HEK293 (cell line): ENCODE results near the gene UBAC2.

Experiments
- CTCF ChIA-PET: fragments of 350-600 bp; formaldehyde crosslinking; extraction: SDS; loops from one replicate; lab custom pipeline; 2021; ENCODE audit warnings: antibody characterized with exemption; lab: Yijun Ruan, JAX
- POLR2A ChIA-PET: fragments of 300-600 bp; formaldehyde crosslinking; extraction: SDS; loops from one replicate; lab custom pipeline; 2020; ENCODE audit warnings: antibody characterized with exemption, inconsistent platforms; lab: Yijun Ruan, JAX
- H3K27ac ChIP-seq: fragments of 200-500 bp; sonication (Bioruptor generic); 2 replicates; pipeline ENCODE4 v1.5.1; 2014; ENCODE audit warnings: low read depth, low read length, control low read depth, inconsistent platforms; ENCODE audit errors: extremely low read depth
- H3K36me3 ChIP-seq, 2 experiments: fragments of 200-500 bp in 1 of 2; sonication (Bioruptor generic) in 1 of 2; 1 replicate in 1 of 2; 2 replicates in 1 of 2; pipeline ENCODE4 v1.5.1; 2014 to 2017; ENCODE audit warnings: inconsistent platforms in 2 of 2, low read length in 2 of 2; ENCODE audit not compliant: control insufficient read depth in 2 of 2, insufficient read depth in 1 of 2
- H3K4me1 ChIP-seq: fragments of 200-500 bp; sonication (Bioruptor generic); 2 replicates; pipeline ENCODE4 v1.5.1; 2014; ENCODE audit warnings: mild to moderate bottlenecking, low read length, inconsistent platforms; ENCODE audit not compliant: control insufficient read depth, insufficient read depth
- H3K4me3 ChIP-seq: 2 replicates; pipeline ENCODE4 v1.5.1; 2011; ENCODE audit warnings: low read depth, mild to moderate bottlenecking, control low read depth, low read length, moderate library complexity
- H3K9me3 ChIP-seq: fragments of 200-500 bp; sonication (Bioruptor generic); 2 replicates; pipeline ENCODE4 v1.5.1; 2014; ENCODE audit warnings: low read depth, low read length, inconsistent platforms; ENCODE audit not compliant: control insufficient read depth, insufficient read depth
- ATF2 ChIP-seq: fragments of 450-650 bp; formaldehyde crosslinking; IDR thresholded peaks from 2 replicates; pipeline ENCODE4 v1.5.1; 2016; ENCODE audit warnings: missing biosample characterization, missing genetic modification characterization, low read depth
- MEIS1 ChIP-seq: sonication (generic); formaldehyde crosslinking; IDR thresholded peaks from 2 replicates; pipeline ENCODE4 v1.8.1; 2022; ENCODE audit warnings: missing genetic modification reagents, mild to moderate bottlenecking, borderline replicate concordance
- SP3 ChIP-seq: fragments of 450-650 bp; formaldehyde crosslinking; IDR thresholded peaks from 2 replicates; pipeline ENCODE4 v1.5.1; 2016; ENCODE audit warnings: missing biosample characterization, missing genetic modification characterization
- ZBTB1 ChIP-seq: fragments of 450-650 bp; formaldehyde crosslinking; IDR thresholded peaks from 2 replicates; pipeline ENCODE4 v1.5.1; 2016; ENCODE audit warnings: missing biosample characterization, missing genetic modification characterization
- ZBTB10 ChIP-seq: fragments of 450-650 bp; formaldehyde crosslinking; IDR thresholded peaks from 2 replicates; pipeline ENCODE4 v1.5.1; 2016; ENCODE audit warnings: missing biosample characterization, missing genetic modification characterization
- ZNF157 ChIP-seq: fragments of 450-650 bp; formaldehyde crosslinking; IDR thresholded peaks from 2 replicates; pipeline ENCODE4 v1.5.1; 2016; ENCODE audit warnings: missing biosample characterization, missing genetic modification characterization
- ZNF184 ChIP-seq: fragments of 450-650 bp; IDR thresholded peaks from 2 replicates; pipeline ENCODE4 v1.5.1; 2018; ENCODE audit warnings: missing biosample characterization, mild to moderate bottlenecking, missing genetic modification characterization
- ZNF221 ChIP-seq: fragments of 450-650 bp; formaldehyde crosslinking; IDR thresholded peaks from 2 replicates; pipeline ENCODE4 v1.5.1; 2017; ENCODE audit warnings: missing biosample characterization, missing genetic modification characterization, borderline replicate concordance
- ZNF398 ChIP-seq: fragments of 450-650 bp; formaldehyde crosslinking; IDR thresholded peaks from 2 replicates; pipeline ENCODE4 v1.5.1; 2017; ENCODE audit warnings: missing biosample characterization, missing genetic modification characterization
- ZNF48 ChIP-seq: fragments of 450-650 bp; formaldehyde crosslinking; IDR thresholded peaks from 2 replicates; pipeline ENCODE4 v1.5.1; 2016; ENCODE audit warnings: missing biosample characterization, missing genetic modification characterization
- ZNF521 ChIP-seq: fragments of 450-650 bp; formaldehyde crosslinking; IDR thresholded peaks from 2 replicates; pipeline ENCODE4 v1.5.1; 2017; ENCODE audit warnings: missing biosample characterization, mild to moderate bottlenecking, missing genetic modification characterization
- ZNF621 ChIP-seq: fragments of 450-650 bp; formaldehyde crosslinking; IDR thresholded peaks from 2 replicates; pipeline ENCODE4 v1.5.1; 2017; ENCODE audit warnings: missing biosample characterization, missing genetic modification characterization
- ZNF701 ChIP-seq: fragments of 450-650 bp; formaldehyde crosslinking; IDR thresholded peaks from 2 replicates; pipeline ENCODE4 v1.5.1; 2016; ENCODE audit warnings: missing biosample characterization, missing genetic modification characterization
- ZNF707 ChIP-seq: fragments of 450-650 bp; formaldehyde crosslinking; IDR thresholded peaks from 2 replicates; pipeline ENCODE4 v1.5.1; 2016; ENCODE audit warnings: missing biosample characterization, missing genetic modification characterization
- ZNF768 ChIP-seq: fragments of 450-650 bp; formaldehyde crosslinking; IDR thresholded peaks from 2 replicates; pipeline ENCODE4 v1.5.1; 2018; ENCODE audit warnings: missing biosample characterization, mild to moderate bottlenecking, missing genetic modification characterization
- ZNF837 ChIP-seq: fragments of 450-650 bp; formaldehyde crosslinking; IDR thresholded peaks from 2 replicates; pipeline ENCODE4 v1.5.1; 2016; ENCODE audit warnings: missing biosample characterization, missing genetic modification characterization
- TF ChIP-seq, protein P1 (sequence below): fragments of 450-650 bp; formaldehyde crosslinking; IDR thresholded peaks from 2 replicates; pipeline ENCODE4 v1.5.1; 2017; ENCODE audit warnings: missing biosample characterization, missing genetic modification characterization
- TF ChIP-seq, protein P2 (sequence below): fragments of 450-650 bp; formaldehyde crosslinking; IDR thresholded peaks from 2 replicates; pipeline ENCODE4 v1.5.1; 2016; ENCODE audit warnings: missing biosample characterization, missing genetic modification characterization
- TF ChIP-seq, protein P3 (sequence below): fragments of 450-650 bp; formaldehyde crosslinking; IDR thresholded peaks from 2 replicates; pipeline ENCODE4 v1.5.1; 2016; ENCODE audit warnings: missing biosample characterization, missing genetic modification characterization

Gene UBAC2

DNA sequence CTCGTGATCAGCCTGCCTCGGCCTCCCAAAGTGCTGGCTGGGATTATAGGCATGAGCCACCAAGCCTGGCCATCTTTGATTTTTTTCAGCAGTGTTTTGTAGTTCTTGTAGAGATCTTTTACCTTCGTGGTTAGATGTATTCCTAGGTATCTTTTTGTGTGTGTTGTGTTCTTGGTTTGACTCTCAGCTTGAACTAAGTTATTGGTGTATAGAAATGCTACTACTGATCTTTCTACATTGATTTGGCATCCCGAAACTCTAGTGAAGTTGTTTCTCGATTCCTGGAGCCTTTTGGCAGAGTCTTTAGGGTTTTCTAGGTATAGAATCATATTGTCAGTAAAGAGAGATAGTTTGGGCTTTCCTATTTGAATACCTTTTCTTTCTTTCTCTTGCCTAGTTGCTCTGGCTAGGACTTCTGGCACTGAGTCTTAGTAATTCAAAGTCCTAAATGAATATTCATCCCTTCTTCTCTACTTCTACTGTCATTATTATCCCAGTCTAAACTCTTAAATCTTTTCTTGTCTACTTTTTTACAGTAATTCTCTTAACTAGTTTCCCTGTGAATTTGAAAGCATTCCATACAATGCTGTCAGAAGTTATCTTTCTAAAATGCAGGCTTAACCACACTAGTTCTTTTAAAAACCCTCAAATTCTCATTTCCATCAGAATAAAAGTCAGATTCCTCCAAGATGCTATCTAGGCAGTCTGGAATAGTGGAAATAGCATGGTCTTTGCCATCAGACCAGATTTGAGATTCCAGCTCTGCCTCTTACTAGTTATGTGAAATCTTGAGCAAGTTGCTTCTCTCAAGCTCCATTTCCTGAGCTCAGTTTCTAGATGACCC is 50.5 kb downstream of the UBAC2 start:
- TF ChIP-seq, protein P1, sequence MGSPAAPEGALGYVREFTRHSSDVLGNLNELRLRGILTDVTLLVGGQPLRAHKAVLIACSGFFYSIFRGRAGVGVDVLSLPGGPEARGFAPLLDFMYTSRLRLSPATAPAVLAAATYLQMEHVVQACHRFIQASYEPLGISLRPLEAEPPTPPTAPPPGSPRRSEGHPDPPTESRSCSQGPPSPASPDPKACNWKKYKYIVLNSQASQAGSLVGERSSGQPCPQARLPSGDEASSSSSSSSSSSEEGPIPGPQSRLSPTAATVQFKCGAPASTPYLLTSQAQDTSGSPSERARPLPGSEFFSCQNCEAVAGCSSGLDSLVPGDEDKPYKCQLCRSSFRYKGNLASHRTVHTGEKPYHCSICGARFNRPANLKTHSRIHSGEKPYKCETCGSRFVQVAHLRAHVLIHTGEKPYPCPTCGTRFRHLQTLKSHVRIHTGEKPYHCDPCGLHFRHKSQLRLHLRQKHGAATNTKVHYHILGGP (tag by site-specific recombination), result no peak
- TF ChIP-seq ZNF621, result no peak
- TF ChIP-seq ZNF184 (tag by site-specific recombination), result no peak
- no peak for TF ChIP-seq ZNF837 (tag by site-specific recombination)
- no peak for TF ChIP-seq ATF2 (tag by site-specific recombination)
- TF ChIP-seq, protein P2, sequence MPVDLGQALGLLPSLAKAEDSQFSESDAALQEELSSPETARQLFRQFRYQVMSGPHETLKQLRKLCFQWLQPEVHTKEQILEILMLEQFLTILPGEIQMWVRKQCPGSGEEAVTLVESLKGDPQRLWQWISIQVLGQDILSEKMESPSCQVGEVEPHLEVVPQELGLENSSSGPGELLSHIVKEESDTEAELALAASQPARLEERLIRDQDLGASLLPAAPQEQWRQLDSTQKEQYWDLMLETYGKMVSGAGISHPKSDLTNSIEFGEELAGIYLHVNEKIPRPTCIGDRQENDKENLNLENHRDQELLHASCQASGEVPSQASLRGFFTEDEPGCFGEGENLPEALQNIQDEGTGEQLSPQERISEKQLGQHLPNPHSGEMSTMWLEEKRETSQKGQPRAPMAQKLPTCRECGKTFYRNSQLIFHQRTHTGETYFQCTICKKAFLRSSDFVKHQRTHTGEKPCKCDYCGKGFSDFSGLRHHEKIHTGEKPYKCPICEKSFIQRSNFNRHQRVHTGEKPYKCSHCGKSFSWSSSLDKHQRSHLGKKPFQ (tag by site-specific recombination), result no peak
- no peak for TF ChIP-seq ZNF521 (tag by site-specific recombination)
- TF ChIP-seq, protein P3, sequence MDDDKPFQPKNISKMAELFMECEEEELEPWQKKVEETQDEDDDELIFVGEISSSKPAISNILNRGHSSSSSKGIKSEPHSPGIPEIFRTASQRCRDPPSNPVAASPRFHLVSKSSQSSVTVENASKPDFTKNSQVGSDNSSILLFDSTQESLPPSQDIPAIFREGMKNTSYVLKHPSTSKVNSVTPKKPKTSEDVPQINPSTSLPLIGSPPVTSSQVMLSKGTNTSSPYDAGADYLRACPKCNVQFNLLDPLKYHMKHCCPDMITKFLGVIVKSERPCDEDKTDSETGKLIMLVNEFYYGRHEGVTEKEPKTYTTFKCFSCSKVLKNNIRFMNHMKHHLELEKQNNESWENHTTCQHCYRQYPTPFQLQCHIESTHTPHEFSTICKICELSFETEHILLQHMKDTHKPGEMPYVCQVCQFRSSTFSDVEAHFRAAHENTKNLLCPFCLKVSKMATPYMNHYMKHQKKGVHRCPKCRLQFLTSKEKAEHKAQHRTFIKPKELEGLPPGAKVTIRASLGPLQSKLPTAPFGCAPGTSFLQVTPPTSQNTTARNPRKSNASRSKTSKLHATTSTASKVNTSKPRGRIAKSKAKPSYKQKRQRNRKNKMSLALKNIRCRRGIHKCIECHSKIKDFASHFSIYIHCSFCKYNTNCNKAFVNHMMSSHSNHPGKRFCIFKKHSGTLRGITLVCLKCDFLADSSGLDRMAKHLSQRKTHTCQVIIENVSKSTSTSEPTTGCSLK (tag by site-specific recombination), result no peak
- TF ChIP-seq ZNF221 (tag by site-specific recombination), result no peak
- no peak for TF ChIP-seq SP3 (tag by site-specific recombination)
- TF ChIP-seq ZNF707 (tag by site-specific recombination), result no peak
- no peak for TF ChIP-seq MEIS1
- no peak for TF ChIP-seq ZBTB10
- no peak for TF ChIP-seq ZNF701 (tag by site-specific recombination)
- TF ChIP-seq ZNF768 (tag by site-specific recombination), result no peak
- TF ChIP-seq ZNF157, result no peak
- no peak for TF ChIP-seq ZNF398
- no peak for TF ChIP-seq ZNF48 (tag by site-specific recombination)
- TF ChIP-seq ZBTB1 (tag by site-specific recombination), result no peak
- Histone ChIP-seq H3K4me3 (no peak overlapping the region), H3K9me3 (no peaks in the 10 kb centered on the region), H3K36me3 (peaks cover 0 to 5% of the 10 kb centered on the region in 2 experiments; a peak in 2 of 3 replicates), H3K4me1 (no peaks in the 10 kb centered on the region), H3K27ac (no peak overlapping the region)
- CTCF ChIA-PET, result no interaction called here
- POLR2A ChIA-PET, result no interaction called here
